GM12891 (cell line): Measurements from ENCODE around the gene INO80.

Experiments
- PAX5 ChIP-seq: IDR thresholded peaks from 2 replicates; pipeline ENCODE4 v1.6.1; 2011; ENCODE audit warnings: low read length, moderate library complexity, mild to moderate bottlenecking; ENCODE audit not compliant: insufficient read depth, severe bottlenecking
- POLR2A ChIP-seq: IDR thresholded peaks from 2 replicates; pipeline ENCODE4 v1.6.1; 2011; ENCODE audit warnings: low read depth, low read length, control low read depth
- POLR2AphosphoS5 ChIP-seq: IDR thresholded peaks from 2 replicates; pipeline ENCODE4 v1.6.1; 2011; ENCODE audit warnings: low read depth, low read length, control low read depth
- SPI1 ChIP-seq: IDR thresholded peaks from 2 replicates; pipeline ENCODE4 v1.6.1; 2011; ENCODE audit warnings: low read depth, low read length, control low read depth
- TAF1 ChIP-seq: IDR thresholded peaks from 2 replicates; pipeline ENCODE4 v1.6.1; 2011; ENCODE audit warnings: low read depth, low read length, control low read depth

GRCh38 chr15:41072013-41072412, 44.1 kb downstream of the INO80 start:
- TF ChIP-seq POLR2A (no peak), POLR2AphosphoS5 (no peak), TAF1 (no peak), SPI1 (no peak), PAX5 (no peak)
